GM13976 (cell line): ENCODE data around the gene ZBP1.

Experiments
- DNase-seq: peaks from one replicate; pipeline ENCODE4 v3.0.0; 2012; ENCODE audit warnings: low spot score
- in situ Hi-C: fragments of 300-500 bp; cut with MboI; formaldehyde crosslinking; loops from one replicate; pipeline ENCODE4 v1.12.0; 2022; ENCODE audit warnings: low sequenced_read_pairs, mixed read lengths, inconsistent platforms; ENCODE audit not compliant: unreplicated experiment
- TF ChIP-seq, protein P1 (sequence below): IDR thresholded peaks from 2 replicates; pipeline ENCODE4 v1.5.1; 2012; ENCODE audit warnings: borderline replicate concordance, mild to moderate bottlenecking; ENCODE audit not compliant: insufficient read depth; ENCODE audit errors: extremely low read depth, missing control alignments, control extremely low read depth

Gene ZBP1

DNA sequence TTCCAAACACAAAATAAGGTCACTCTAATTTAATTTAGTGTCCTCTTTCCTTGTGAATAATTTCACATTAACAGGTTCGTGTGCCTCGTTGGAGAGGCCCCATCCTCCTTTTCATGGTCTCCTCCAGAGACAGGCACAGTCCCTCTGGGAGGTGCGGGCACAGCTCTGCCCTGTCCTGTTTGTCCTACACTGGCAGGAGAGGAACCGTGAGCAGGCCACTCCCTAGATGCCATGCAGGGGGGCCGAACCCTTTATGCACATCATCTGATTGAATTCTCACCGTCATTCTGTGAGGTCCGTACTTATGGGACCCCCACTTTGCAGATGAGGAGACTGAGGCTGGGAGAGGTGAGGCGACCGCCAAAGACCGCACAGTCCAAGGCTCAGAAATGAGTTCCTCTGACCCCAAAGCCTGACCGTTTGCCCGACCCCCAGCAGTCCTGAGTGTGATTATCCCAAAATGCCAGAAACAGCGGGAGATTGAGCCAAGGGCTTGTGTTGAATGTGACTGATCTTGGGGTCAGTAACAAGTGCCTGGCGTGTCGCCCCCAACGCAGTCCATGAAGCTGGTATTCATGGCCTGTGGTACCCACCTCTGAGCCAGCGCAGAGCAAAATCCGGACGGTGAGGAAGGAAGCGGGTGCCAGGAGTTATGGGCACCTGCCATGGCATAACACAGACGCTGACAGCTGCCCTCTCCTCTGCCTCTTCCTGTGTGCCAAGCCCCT is 46.0 kb upstream of the ZBP1 start:
- in situ Hi-C loops: loop anchor here (25.0 kb wide), 1 partner anchor 421 kb away; no protein-coding TSS in a partner anchor
- DNase-seq: no peak

GRCh38 chr20:57665589-57665971 is 45.4 kb upstream of the ZBP1 start:
- no peak for DNase-seq
- TF ChIP-seq, protein P1, sequence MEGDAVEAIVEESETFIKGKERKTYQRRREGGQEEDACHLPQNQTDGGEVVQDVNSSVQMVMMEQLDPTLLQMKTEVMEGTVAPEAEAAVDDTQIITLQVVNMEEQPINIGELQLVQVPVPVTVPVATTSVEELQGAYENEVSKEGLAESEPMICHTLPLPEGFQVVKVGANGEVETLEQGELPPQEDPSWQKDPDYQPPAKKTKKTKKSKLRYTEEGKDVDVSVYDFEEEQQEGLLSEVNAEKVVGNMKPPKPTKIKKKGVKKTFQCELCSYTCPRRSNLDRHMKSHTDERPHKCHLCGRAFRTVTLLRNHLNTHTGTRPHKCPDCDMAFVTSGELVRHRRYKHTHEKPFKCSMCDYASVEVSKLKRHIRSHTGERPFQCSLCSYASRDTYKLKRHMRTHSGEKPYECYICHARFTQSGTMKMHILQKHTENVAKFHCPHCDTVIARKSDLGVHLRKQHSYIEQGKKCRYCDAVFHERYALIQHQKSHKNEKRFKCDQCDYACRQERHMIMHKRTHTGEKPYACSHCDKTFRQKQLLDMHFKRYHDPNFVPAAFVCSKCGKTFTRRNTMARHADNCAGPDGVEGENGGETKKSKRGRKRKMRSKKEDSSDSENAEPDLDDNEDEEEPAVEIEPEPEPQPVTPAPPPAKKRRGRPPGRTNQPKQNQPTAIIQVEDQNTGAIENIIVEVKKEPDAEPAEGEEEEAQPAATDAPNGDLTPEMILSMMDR: no peak
- in situ Hi-C loops: loop anchor here (25.0 kb wide), 1 partner anchor 422 kb away; no protein-coding TSS in a partner anchor

More for the DNA sequence above, 46.0 kb upstream of the ZBP1 start:
- TF ChIP-seq, protein P1: no peak

DNA sequence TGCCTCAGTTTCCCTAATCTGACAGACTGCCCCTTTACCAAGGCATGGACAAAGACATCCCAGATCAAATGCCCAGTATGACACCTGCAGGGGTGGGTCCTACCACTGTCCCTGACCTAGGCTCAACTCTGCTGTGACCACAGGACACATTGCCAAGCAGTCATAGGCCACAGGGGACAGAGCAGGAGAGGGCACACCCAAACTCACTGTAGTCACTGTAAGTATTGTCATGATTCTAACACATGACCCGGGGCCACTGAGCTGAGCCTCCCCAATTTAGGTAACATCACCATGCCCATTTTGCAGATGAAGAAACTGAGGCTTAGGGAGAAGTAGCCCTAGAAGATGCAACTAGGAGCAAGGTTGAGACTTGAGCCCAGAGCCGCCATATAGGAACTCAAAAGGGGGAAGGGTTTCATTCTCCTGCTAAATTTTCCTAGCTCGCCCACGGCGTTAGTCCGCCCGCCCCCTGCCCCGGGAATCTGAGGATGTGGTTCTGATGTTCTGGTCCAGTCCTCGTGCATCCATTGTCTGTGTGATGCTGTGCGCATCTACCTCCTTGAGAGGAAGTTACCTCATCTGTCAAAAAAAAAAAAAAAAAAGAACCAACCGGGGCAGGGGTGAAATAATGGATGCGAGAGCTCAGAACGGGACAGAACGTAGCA is 44.8 kb upstream of the ZBP1 start:
- no peak for DNase-seq
- TF ChIP-seq, protein P1: no peak
- in situ Hi-C loops: loop anchor here (25.0 kb wide), 1 partner anchor 422 kb away; no protein-coding TSS in a partner anchor

DNA sequence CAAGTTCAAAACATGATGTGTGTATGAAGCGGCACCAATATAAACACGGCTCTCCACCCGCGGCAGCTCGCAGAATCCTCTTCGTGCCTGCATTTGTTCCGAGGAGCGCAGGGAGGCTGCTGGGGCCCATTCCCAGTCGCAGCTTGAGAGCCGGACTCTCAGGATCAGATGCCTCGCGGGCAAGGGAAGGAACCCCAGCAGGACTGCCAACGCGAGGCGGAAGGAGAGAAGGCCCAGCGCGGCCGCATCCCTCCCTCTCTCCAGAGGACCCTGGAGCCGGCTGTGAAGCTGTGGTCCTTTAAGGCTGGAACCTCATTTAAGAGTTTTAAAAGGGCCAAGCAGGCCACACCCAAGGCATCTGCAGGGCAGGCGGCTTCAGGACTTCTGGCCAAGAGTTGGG is 44.2 kb upstream of the ZBP1 start:
- TF ChIP-seq, protein P1: no peak
- in situ Hi-C loops: loop anchor here (25.0 kb wide), 1 partner anchor 423 kb away; no protein-coding TSS in a partner anchor
- DNase-seq: no peak

DNA sequence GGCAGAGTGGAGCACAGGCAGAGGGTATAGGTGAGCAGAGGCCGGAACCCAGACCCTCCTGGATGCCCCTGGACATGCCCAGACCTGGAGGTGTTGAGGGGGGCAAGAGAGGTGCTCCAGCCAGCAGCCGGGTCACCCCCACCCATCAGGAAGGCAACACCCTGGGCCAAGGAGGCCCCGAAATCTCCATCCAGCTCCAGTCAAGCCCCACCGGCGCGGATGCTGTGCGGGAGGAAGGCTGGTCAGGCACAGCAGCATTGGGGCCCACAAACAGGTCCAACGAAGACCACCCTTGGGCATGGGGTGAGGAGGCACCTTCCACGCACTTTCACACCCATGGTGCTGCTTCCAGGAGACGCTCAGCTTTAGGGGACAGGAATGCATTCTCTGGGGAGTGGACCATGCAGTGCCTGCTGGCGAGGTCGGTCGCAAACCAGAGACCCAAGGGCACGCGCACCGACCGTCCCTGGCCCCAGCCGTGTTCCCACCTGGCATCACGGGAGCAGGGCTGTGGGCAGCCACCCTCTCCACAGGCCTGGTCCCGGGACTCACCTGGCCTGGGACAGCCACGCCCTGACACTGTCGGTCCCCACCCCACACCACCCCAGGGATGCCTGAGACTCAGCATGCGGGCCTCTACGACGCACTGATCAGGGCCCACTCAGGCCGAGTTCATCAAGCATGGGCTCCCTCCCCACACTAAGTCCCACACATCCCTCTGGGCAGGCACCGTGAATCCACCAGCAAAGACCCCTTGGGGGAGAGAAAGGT is 43.6 kb upstream of the ZBP1 start:
- DNase-seq: no peak
- TF ChIP-seq, protein P1: no peak
- in situ Hi-C loops: loop anchor here (25.0 kb wide), 1 partner anchor 423 kb away; no protein-coding TSS in a partner anchor

DNA sequence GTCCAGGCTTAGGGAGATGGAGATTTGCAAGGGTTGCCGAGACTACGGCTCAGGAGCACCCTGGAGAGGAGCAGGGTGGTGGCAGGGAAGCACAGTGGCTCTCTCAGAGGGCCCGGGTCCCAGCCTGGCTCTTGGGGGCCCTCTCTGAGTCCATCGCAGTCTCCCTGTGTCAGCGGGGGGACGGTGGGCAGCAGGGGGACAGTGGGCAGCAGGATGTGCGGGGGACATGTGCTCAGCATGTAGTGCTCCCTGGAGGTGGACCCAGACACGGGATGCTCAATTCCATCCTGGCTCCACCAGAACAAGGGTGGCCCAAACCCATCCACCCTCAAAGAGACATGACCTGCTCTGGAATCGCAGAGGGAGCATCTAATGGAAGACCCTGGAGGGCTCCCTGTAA is 43.0 kb upstream of the ZBP1 start:
- in situ Hi-C loops: loop anchor here (25.0 kb wide), 1 partner anchor 424 kb away; no protein-coding TSS in a partner anchor
- DNase-seq: no peak
- TF ChIP-seq, protein P1: no peak
